Loucy (cell line): ENCODE measurements around the gene C2orf15.

ENCODE experiments used
- H2AFZ ChIP-seq: fragments of 200-600 bp; sonication (generic); 2 replicates; pipeline ENCODE4 v1.6.0; 2016; ENCODE audit warnings: antibody characterized with exemption, mild to moderate bottlenecking, low read length, moderate library complexity
- H3F3A ChIP-seq: fragments of 200-600 bp; 2 replicates; pipeline ENCODE4 v1.6.0; 2016; ENCODE audit warnings: antibody characterized with exemption, low read depth, mild to moderate bottlenecking
- H3K27me3 ChIP-seq: fragments of 200-600 bp; sonication (generic); 2 replicates; pipeline ENCODE4 v1.6.1; 2014; ENCODE audit warnings: low read length, mild to moderate bottlenecking; ENCODE audit not compliant: insufficient read depth, poor library complexity, severe bottlenecking
- H3K36me3 ChIP-seq: fragments of 200-600 bp; sonication (generic); 2 replicates; pipeline ENCODE4 v1.6.1; 2016; ENCODE audit warnings: low read length; ENCODE audit not compliant: insufficient read depth
- H3K4me1 ChIP-seq: fragments of 200-600 bp; sonication (generic); 2 replicates; pipeline ENCODE4 v1.5.1; 2014; ENCODE audit warnings: low read length, mild to moderate bottlenecking; ENCODE audit not compliant: insufficient read depth, poor library complexity, severe bottlenecking
- H3K4me2 ChIP-seq: fragments of 200-600 bp; sonication (generic); 2 replicates; pipeline ENCODE4 v1.6.0; 2014; ENCODE audit warnings: antibody characterized with exemption, low read length, low read depth, mild to moderate bottlenecking; ENCODE audit not compliant: poor library complexity, severe bottlenecking
- H3K4me3 ChIP-seq: fragments of 200-600 bp; sonication (generic); 2 replicates; pipeline ENCODE4 v1.5.1; 2014; ENCODE audit warnings: low read length, mild to moderate bottlenecking, mixed read lengths; ENCODE audit not compliant: poor library complexity, severe bottlenecking
- H3K79me2 ChIP-seq: fragments of 200-600 bp; sonication (generic); 2 replicates; pipeline ENCODE4 v1.6.1; 2014; ENCODE audit warnings: low read length; ENCODE audit not compliant: insufficient read depth
- H3K9ac ChIP-seq: fragments of 200-600 bp; sonication (generic); 2 replicates; pipeline ENCODE4 v1.6.0; 2014; ENCODE audit warnings: mild to moderate bottlenecking, low read depth, low read length, moderate library complexity; ENCODE audit not compliant: poor library complexity, severe bottlenecking
- H3K9me2 ChIP-seq: fragments of 200-600 bp; sonication (generic); replicated peaks from 2 replicates; pipeline ENCODE4 v1.6.1; 2016; ENCODE audit warnings: low read depth, low read length, mixed read lengths
- H3K9me3 ChIP-seq: fragments of 200-600 bp; sonication (generic); 2 replicates; pipeline ENCODE4 v1.6.1; 2014; ENCODE audit warnings: mild to moderate bottlenecking, antibody characterized with exemption, low read length, low read depth; ENCODE audit not compliant: insufficient read depth
- H4K20me1 ChIP-seq: fragments of 200-600 bp; sonication (generic); 2 replicates; pipeline ENCODE4 v1.6.0; 2014; ENCODE audit warnings: antibody characterized with exemption, low read length, mild to moderate bottlenecking; ENCODE audit not compliant: insufficient read depth, poor library complexity, severe bottlenecking
- EZH2phosphoT487 ChIP-seq: fragments of 200-600 bp; IDR thresholded peaks from 2 replicates; pipeline ENCODE4 v1.6.1; 2018; ENCODE audit warnings: antibody characterized with exemption, mild to moderate bottlenecking, moderate library complexity, borderline replicate concordance
- TF ChIP-seq, protein P1 (sequence below): fragments of 200-600 bp; sonication (generic); conservative IDR thresholded peaks from 2 replicates; pipeline ENCODE4 v1.5.1; 2014; ENCODE audit warnings: mild to moderate bottlenecking, antibody characterized with exemption, low read length

C2orf15 gene

DNA sequence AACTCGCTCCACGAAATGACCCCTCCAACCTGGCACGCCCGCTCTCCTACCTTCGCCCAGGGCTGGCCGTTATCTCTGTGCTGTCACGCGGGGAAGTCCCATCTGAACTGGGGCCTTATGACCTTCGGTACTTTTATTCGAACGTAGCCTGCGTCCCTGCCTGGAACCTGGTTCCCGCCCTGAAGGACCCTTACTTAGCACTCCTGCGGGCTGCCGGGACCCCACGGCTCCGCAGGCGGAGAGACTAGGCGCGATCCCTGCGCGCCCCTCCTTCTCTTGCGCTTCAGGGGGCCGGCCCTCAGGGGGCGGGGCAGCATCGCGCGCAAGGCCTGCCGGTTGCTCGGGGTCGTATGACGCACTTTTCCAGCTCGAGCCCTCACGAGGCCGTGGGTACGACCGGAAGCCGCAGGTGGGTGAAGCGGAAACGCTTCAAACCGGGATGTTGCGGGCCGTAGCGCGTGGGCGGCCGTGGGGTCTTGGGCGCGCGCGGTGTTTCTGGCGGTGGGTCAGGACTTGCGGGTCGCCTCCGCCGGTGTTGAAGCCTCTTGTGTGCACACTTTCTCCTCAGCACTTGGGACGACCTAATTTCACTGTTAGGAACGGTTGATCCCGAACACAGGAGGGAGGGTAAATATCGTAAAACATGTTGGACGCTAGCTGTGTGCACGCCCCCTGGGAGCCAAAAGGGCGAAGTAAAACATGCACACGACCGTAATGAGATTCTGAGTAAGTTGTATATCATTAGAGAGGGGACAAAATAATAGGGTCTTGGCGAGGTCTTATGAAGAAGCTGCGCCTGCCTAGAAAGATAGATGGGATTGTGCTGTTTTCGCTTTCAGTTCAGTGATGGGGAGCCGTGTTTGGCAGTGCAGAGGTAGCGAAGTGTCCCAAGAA, 13.4 kb downstream of the C2orf15 start, which contains the start of the genes LIPT1 and TSGA10:
Gene LIPT1 (plus strand): TSS at position 325 of the 894 bp plus-strand sequence. CDS start 6,991 bp downstream, outside the sequence.
Gene TSGA10 (minus strand): TSS at position 300 of the 894 bp plus-strand sequence. CDS start 45,503 bp downstream, outside the sequence.
- TF ChIP-seq, protein P1, sequence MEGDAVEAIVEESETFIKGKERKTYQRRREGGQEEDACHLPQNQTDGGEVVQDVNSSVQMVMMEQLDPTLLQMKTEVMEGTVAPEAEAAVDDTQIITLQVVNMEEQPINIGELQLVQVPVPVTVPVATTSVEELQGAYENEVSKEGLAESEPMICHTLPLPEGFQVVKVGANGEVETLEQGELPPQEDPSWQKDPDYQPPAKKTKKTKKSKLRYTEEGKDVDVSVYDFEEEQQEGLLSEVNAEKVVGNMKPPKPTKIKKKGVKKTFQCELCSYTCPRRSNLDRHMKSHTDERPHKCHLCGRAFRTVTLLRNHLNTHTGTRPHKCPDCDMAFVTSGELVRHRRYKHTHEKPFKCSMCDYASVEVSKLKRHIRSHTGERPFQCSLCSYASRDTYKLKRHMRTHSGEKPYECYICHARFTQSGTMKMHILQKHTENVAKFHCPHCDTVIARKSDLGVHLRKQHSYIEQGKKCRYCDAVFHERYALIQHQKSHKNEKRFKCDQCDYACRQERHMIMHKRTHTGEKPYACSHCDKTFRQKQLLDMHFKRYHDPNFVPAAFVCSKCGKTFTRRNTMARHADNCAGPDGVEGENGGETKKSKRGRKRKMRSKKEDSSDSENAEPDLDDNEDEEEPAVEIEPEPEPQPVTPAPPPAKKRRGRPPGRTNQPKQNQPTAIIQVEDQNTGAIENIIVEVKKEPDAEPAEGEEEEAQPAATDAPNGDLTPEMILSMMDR, result peak; percentile 19; the same call in 1 of the 2 replicates
- no peak for TF ChIP-seq EZH2phosphoT487
- Histone ChIP-seq H3K4me3 (peak within 1 kb of the TSS; percentile 92), H3K9me3 (no peaks in the 10 kb centered on the region), H3K36me3 (no peaks in the 10 kb centered on the region), H3K27me3 (no peaks in the 10 kb centered on the region), H4K20me1 (no peaks in the 10 kb centered on the region), H3K9ac (peak within 1 kb of the TSS; percentile 90), H3K4me2 (peak within 1 kb of the TSS; percentile 87), H3K79me2 (peaks cover 21% of the 10 kb centered on the region), H3K9me2 (no peaks in the 10 kb centered on the region), H2AFZ (peak within 1 kb of the TSS; percentile 91), H3F3A (no peaks in the 10 kb centered on the region; the same call in 1 of the 2 replicates), H3K4me1 (peaks cover 52% of the 10 kb centered on the region)

GRCh38 chr2:99156891-99157290, 15.4 kb downstream of the C2orf15 start:
- no peak overlapping the region for H3K9ac ChIP-seq
- H3F3A ChIP-seq, result no peaks in the 10 kb centered on the region; the same call in 1 of the 2 replicates
- H3K79me2 ChIP-seq, result peaks cover 21% of the 10 kb centered on the region
- no peaks in the 10 kb centered on the region for H3K9me2 ChIP-seq
- H3K9me3 ChIP-seq, result no peaks in the 10 kb centered on the region
- peak overlapping the region; percentile 87 for H3K4me2 ChIP-seq
- no peaks in the 10 kb centered on the region for H3K27me3 ChIP-seq
- no peaks in the 10 kb centered on the region for H4K20me1 ChIP-seq
- peak overlapping the region; percentile 29 for H3K4me3 ChIP-seq
- H2AFZ ChIP-seq, result no peak overlapping the region
- peaks cover 51% of the 10 kb centered on the region for H3K4me1 ChIP-seq
- no peaks in the 10 kb centered on the region for H3K36me3 ChIP-seq
- no peak for TF ChIP-seq EZH2phosphoT487
- TF ChIP-seq, protein P1, result no peak

GRCh38 chr2:99158599-99158998, 17.1 kb downstream of the C2orf15 start:
- Histone ChIP-seq H2AFZ (no peak overlapping the region), H3K79me2 (peaks cover 21% of the 10 kb centered on the region), H4K20me1 (no peaks in the 10 kb centered on the region), H3K4me2 (no peak overlapping the region), H3F3A (no peaks in the 10 kb centered on the region; the same call in 1 of the 2 replicates), H3K9ac (no peak overlapping the region), H3K9me2 (no peaks in the 10 kb centered on the region), H3K4me1 (peaks cover 40% of the 10 kb centered on the region), H3K4me3 (no peak overlapping the region), H3K9me3 (no peaks in the 10 kb centered on the region), H3K36me3 (no peaks in the 10 kb centered on the region), H3K27me3 (no peaks in the 10 kb centered on the region)
- TF ChIP-seq EZH2phosphoT487, result no peak
- TF ChIP-seq, protein P1, result peak; percentile 66
